HG02970 (cell line): ENCODE measurements around the gene DESI1.
"Not testable (repeated sequence)": the region's sequence is repeated elsewhere in the genome, so short reads cannot be mapped to it uniquely, and the experiment has no call there.

Experiments used
- ATAC-seq: cut with Tn5 transposase; IDR thresholded peaks from one replicate; pipeline ENCODE4 v1.9.1; 2021; ENCODE audit warnings: mild to moderate bottlenecking, moderate library complexity, moderate number of reproducible peaks; ENCODE audit not compliant: unreplicated experiment, low FRiP score

The DESI1 gene

DNA sequence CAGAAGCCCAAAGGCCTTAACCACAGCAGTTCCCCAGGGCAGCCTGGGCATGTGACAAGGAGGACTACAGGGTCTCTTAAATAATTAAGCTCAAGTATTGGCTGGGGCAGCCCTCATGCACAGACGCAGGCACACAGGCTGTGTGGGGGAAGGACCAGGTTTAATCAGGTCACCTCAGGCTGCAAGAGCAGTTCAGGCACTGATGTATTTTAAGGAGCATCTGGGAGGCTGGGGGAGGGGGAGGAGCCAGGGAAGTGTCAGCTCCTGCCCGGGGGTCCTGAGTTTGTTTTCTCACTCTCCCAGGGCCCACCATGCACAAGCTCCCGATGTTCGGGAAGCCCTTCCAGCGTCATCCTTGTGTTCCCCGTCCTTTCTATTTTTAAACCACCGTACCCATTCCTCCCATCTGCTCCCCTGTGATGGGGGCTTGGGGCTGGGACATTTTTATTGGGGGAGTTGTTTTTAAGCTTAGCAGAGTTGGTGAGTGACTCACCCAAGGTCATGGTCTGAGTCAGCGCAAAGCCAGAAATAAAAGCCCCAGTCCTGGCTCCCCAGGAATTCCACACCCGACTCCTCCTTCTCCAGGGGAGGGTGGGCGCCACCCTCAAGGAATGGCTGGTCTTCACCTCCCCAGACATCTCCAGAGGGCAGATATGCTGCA, 57.7 kb downstream of the DESI1 start:
- ATAC-seq: no peak

- no peak for ATAC-seq
These were observed 58.4 kb downstream of the DESI1 start for GRCh38 chr22:41562461-41562860.

DNA sequence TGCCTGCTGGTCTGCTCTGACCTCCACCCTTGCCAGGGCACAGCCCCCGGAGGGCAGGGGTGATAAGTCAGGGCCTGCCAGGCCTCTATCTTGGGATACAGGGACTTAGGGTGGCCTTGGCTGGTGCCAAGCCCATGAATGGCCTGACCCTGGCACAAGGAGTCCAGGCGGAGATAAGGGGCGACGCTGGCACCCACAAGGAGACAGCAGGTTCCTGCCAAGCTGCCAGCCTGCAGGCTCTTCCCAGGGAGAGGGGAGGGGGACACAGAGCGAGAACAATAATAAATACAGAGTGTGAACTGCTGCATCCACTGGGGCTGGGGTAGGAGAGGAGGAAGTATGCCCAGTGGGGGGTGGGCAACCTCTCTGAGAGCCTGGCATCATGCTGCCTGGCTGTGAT, 59.1 kb downstream of the DESI1 start:
- no peak for ATAC-seq

DNA sequence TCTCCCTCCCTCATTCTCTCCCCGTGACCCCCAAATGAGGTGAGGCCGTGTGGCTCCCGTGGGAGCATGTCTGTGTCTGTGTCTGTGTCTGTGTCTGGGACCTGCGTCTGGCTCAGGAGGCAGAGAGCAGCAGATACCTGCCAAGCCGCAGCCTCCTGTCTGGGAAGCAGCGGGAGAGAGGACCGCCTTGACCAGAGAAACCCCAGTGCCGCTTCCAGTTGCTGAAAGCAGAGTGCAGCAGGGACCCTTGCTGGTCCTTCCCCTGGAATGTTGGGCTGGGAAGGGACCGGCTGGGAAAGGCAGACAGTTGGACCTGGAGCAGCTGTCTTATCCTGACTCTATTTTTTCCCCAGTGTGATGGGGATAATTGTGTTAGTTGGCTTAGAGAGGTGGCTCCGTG, 59.5 kb downstream of the DESI1 start:
- no peak for ATAC-seq

DNA sequence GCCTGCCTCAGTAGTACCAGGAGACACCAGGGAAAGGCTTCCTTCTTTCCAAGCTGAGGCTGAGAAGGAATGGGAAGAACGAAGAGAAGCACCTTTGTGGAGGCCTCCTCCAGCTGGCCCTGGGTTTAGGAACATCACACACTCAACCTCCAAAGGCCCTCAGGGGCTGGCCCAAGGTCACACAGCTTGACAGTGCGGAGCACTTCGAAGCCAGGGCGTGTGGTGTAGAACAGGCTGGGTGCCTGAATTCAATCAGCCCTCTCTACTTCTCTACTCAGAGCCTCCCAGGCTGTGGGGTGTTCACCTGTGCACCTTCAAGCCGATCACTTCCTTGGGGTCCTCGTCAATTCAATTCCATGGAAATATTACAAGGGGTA, 60.8 kb downstream of the DESI1 start:
- no peak for ATAC-seq

GRCh38 chr22:41558241-41558630, 62.6 kb downstream of the DESI1 start:
- not testable (repeated sequence) for ATAC-seq

DNA sequence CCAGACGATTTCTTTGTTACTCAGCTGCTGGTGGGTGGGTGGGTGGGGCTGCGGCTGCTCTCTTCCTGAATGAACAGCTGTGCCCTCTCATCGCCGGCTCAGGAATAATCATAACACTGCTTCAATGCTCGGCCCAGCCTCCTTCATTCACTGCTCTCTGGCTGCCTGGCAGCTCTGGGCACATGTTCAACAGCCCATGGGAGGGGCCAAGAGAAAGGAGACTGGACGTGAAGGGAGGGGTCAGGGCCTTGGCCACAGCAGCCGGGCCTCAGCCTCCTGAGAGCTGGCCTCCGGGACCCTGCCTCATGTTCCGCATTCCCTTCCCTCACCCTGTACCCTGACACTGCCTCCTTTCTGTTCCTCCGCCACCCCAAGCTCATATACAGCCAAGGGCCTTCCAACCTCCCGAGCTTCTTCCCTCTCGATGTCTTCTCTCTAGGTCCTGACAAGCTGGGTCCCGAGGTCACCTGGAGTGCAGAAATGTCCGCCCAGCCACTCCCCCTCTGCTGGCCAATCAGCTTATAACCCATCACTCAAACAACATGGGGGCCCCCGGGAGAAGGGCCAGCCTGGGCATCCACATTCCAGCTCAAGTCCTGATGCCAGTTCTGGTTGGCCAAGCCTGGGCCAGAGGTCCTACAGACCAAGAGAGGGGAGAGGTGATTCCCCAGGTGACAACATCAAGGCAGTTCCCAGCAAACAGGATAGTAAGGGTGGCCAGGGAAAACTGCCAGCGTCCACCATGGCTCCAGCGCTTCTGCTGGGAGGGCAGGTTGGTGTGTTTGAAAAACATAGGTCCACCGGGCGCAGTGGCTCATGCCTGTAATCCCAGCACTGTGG, 63.2 kb downstream of the DESI1 start:
- ATAC-seq: no peak

DNA sequence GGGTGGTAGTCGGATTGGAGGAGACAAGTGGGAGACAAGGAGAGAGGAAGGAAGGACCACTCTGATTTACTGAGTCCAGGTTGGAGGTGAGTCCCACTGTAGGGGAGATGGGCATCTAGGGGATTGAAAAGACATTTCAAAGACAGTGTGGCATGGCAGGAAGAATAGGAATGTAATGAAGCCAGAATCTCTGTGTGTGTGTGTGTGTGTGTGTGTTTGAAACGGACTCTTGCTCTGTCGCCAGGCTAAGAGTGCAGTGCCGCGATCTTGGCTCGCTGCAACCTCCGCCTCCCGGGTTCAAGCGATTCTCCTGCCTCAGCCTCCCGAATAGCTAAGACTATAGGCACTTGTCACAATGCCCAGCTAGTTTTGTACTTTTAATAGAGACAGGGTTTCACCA, 64.3 kb downstream of the DESI1 start:
- ATAC-seq: no peak

GRCh38 chr22:41555325-41555982, 65.4 kb downstream of the DESI1 start:
- no peak for ATAC-seq

DNA sequence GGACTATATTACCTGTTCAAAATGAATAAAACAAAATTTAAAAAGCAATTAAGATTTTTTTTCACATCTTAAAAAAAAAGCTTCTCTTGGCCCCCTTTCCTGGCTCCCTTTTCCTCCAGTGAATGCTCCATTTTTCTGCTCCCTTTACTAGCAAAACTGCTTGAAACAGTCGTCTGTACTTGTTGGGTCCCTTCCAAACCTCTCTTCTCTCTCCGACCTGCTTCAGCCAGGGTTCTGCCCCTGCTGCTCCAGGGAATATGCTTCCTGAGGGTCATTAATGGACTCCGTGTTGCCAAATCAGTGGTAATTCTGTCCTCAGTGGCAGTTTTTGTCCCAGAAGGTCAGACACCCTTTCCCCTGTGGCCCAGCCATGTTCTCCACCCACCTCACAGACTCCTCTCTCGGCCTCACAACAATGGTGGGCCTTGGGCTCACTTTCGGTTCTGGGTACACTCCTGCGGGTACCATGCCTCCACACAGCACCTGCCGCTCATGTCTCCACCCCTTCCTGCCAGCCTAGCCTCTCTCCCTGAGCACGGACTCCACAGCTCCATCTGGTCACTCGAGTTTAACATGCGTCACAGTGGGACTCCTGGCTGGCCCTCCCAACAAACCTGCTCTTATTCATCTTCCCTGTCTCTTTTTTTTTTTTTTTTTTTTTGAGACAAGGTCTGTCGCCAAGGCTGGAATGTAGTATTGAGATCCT, 68.8 kb downstream of the DESI1 start:
- no peak for ATAC-seq

GRCh38 chr22:41550952-41551491, 69.8 kb downstream of the DESI1 start:
- no peak for ATAC-seq

- ATAC-seq: no peak
These were observed 72.0 kb downstream of the DESI1 start for GRCh38 chr22:41548830-41549211.
